HCT116 (cell line): ENCODE measurements around the gene KIAA1671. TPM values are rescaled to one million over a fixed set of nuclear protein-coding genes. Genes with fewer than 3 reads are reported as not detected.

Source experiments
- ATAC-seq: fragments of 200-7000 bp; cut with Tn5 transposase; 2 replicates; pipeline ENCODE4 v1.9.1; 2020; ENCODE audit warnings: mild to moderate bottlenecking, moderate library complexity
- BruUV-seq: library from RNA; stranded (reverse); fragments of 400-500 nt; replicated peaks from 2 replicates; lab custom pipeline; 2021; lab: Mats Ljungman, UMichigan
- CTCF ChIA-PET: fragments of 300-600 bp; sonication (Branson Sonifier 250); formaldehyde crosslinking; loops from one replicate; lab custom pipeline; 2021; ENCODE audit warnings: antibody characterized with exemption; lab: Charles Lee
- POLR2A ChIA-PET: fragments of 300-600, 350-600 bp; sonication (Branson Sonifier 250); formaldehyde crosslinking; loops from one replicate; lab custom pipeline; 2021; ENCODE audit warnings: antibody characterized with exemption; lab: Charles Lee
- RAD21 ChIA-PET, 2 experiments: fragments of 300-600 bp; sonication (Branson Sonifier 250); formaldehyde crosslinking; loops; one replicate each; lab custom pipeline; 2023; ENCODE audit warnings: low total read pairs in 2 of 2; ENCODE audit not compliant: uncharacterized antibody in 2 of 2, unreplicated experiment in 2 of 2, low non-redundant PET in 1 of 2; lab: Charles Lee
- DNase-seq: peaks from one replicate; pipeline ENCODE4 v3.0.0-alpha.2; 2010; ENCODE audit warnings: low read depth, low spot score
- H2AFZ ChIP-seq: fragments of 200-600 bp; shearing (Covaris generic), sonication (generic); 2 replicates; pipeline ENCODE4 v1.6.1; 2017; ENCODE audit warnings: low read depth, mixed run types, mixed read lengths, antibody characterized with exemption, low read length; ENCODE audit not compliant: poor library complexity, severe bottlenecking
- H3K27ac ChIP-seq: 2 replicates; pipeline ENCODE4 v1.5.1; 2012; ENCODE audit warnings: low read depth, low read length
- H3K27me3 ChIP-seq: fragments of 200-600 bp; sonication (generic); 2 replicates; pipeline ENCODE4 v1.6.1; 2016; ENCODE audit warnings: mixed run types, low read length, mixed read lengths; ENCODE audit not compliant: insufficient read depth
- H3K36me3 ChIP-seq, 2 experiments: fragments of 200-500 bp in 1 of 2; fragments of 200-600 bp in 1 of 2; sonication (Bioruptor generic) in 1 of 2; sonication (generic) in 1 of 2; 2 replicates each; pipeline versions ENCODE4 v1.5.1 to v1.6.1; 2014 to 2016; ENCODE audit warnings: low read length in 2 of 2, inconsistent platforms in 1 of 2, mixed read lengths in 1 of 2, mixed run types in 1 of 2; ENCODE audit not compliant: insufficient read depth in 2 of 2, control insufficient read depth in 1 of 2
- H3K4me1 ChIP-seq, 2 experiments: fragments of 200-600 bp in 1 of 2; sonication (generic) in 1 of 2; 2 replicates each; pipeline versions ENCODE4 v1.5.1 to v1.6.1; 2012 to 2017; ENCODE audit warnings: low read length in 2 of 2, inconsistent platforms in 1 of 2, mild to moderate bottlenecking in 1 of 2, mixed read lengths in 1 of 2, mixed run types in 1 of 2, moderate library complexity in 1 of 2; ENCODE audit not compliant: insufficient read depth in 2 of 2, control insufficient read depth in 1 of 2
- H3K4me2 ChIP-seq: fragments of 200-600 bp; sonication (generic); 2 replicates; pipeline ENCODE4 v1.6.1; 2017; ENCODE audit warnings: mixed run types, low read length, mixed read lengths
- H3K4me3 ChIP-seq, 2 experiments: fragments of 200-600 bp in 1 of 2; sonication (generic) in 1 of 2; replicated peaks in 1 of 2; 2 replicates each; pipeline ENCODE4 v1.5.1; 2011 to 2016; ENCODE audit warnings: low read length in 2 of 2, control low read depth in 1 of 2, low read depth in 1 of 2, mild to moderate bottlenecking in 1 of 2, mixed read lengths in 1 of 2, mixed run types in 1 of 2
- H3K79me2 ChIP-seq: fragments of 200-600 bp; sonication (generic); 2 replicates; pipeline ENCODE4 v1.6.1; 2017; ENCODE audit warnings: mild to moderate bottlenecking, mixed run types, low read length, moderate library complexity, mixed read lengths; ENCODE audit not compliant: insufficient read depth
- H3K9ac ChIP-seq: fragments of 200-600 bp; sonication (generic); 2 replicates; pipeline ENCODE4 v1.6.1; 2016; ENCODE audit warnings: low read length, mixed read lengths
- H3K9me2 ChIP-seq: fragments of 200-600 bp; sonication (generic), shearing (Covaris generic); 2 replicates; pipeline ENCODE4 v1.6.1; 2017; ENCODE audit warnings: mixed run types, mild to moderate bottlenecking, moderate library complexity; ENCODE audit not compliant: insufficient read depth
- H3K9me3 ChIP-seq, 2 experiments: fragments of 200-500 bp in 1 of 2; fragments of 200-600 bp in 1 of 2; sonication (Bioruptor generic) in 1 of 2; sonication (generic) in 1 of 2; 2 replicates each; pipeline ENCODE4 v1.6.1; 2014 to 2017; ENCODE audit warnings: low read length in 2 of 2, mixed read lengths in 2 of 2, inconsistent platforms in 1 of 2, low read depth in 1 of 2, mild to moderate bottlenecking in 1 of 2, mixed run types in 1 of 2, moderate library complexity in 1 of 2; ENCODE audit not compliant: control insufficient read depth in 1 of 2, insufficient read depth in 1 of 2
- H4K20me1 ChIP-seq: fragments of 200-600 bp; sonication (generic), shearing (Covaris generic); 2 replicates; pipeline ENCODE4 v1.6.1; 2017; ENCODE audit warnings: mixed run types, mild to moderate bottlenecking, moderate library complexity; ENCODE audit not compliant: insufficient read depth
- RAD21 ChIP-seq: IDR thresholded peaks from 2 replicates; pipeline ENCODE4 v1.6.1; 2012; ENCODE audit warnings: low read depth, mild to moderate bottlenecking
- SRF ChIP-seq: IDR thresholded peaks from 2 replicates; pipeline ENCODE4 v1.6.1; 2012; ENCODE audit warnings: low read depth
- TCF7L2 ChIP-seq: IDR thresholded peaks from 2 replicates; pipeline ENCODE4 v1.7.0; 2011; ENCODE audit warnings: borderline replicate concordance, inconsistent platforms; ENCODE audit not compliant: insufficient read depth, insufficient read length; ENCODE audit errors: extremely low read depth
- ZFX ChIP-seq: fragments of 450-650 bp; IDR thresholded peaks from 2 replicates; pipeline ENCODE4 v1.6.1; 2017
- ZNF274 ChIP-seq: fragments of 200-500 bp; sonication (Bioruptor generic); IDR thresholded peaks from 2 replicates; pipeline ENCODE4 v1.6.1; 2014; ENCODE audit warnings: mild to moderate bottlenecking, low read depth, low read length, inconsistent platforms
- intact Hi-C: fragments of 100-400 bp; cut with micrococcal nuclease; formaldehyde crosslinking; loops from 2 replicates; pipeline ENCODE4 v1.10.0; 2022
- total RNA-seq: library from RNA; stranded (reverse); gene quantifications from one replicate; pipeline ENCODE4 v1.2.1, GENCODE V29; 2021; ENCODE audit not compliant: unreplicated experiment
- TF ChIP-seq, protein P1 (sequence below): IDR thresholded peaks from 2 replicates; pipeline ENCODE4 v1.6.1; 2011; ENCODE audit warnings: mild to moderate bottlenecking, low read length, moderate library complexity; ENCODE audit not compliant: insufficient replicate concordance; ENCODE audit errors: extremely low read depth
- TF ChIP-seq, protein P2 (sequence below): IDR thresholded peaks from 2 replicates; pipeline ENCODE4 v1.6.1; 2012; ENCODE audit warnings: low read depth
- TF ChIP-seq, protein P3 (sequence below): IDR thresholded peaks from 2 replicates; pipeline ENCODE4 v1.6.1; 2012
- TF ChIP-seq, protein P4 (sequence below): IDR thresholded peaks from 2 replicates; pipeline ENCODE4 v1.6.1; 2012

KIAA1671 gene
- total RNA-seq, 1 experiment from 2014 or later, result 36.8 TPM

DNA sequence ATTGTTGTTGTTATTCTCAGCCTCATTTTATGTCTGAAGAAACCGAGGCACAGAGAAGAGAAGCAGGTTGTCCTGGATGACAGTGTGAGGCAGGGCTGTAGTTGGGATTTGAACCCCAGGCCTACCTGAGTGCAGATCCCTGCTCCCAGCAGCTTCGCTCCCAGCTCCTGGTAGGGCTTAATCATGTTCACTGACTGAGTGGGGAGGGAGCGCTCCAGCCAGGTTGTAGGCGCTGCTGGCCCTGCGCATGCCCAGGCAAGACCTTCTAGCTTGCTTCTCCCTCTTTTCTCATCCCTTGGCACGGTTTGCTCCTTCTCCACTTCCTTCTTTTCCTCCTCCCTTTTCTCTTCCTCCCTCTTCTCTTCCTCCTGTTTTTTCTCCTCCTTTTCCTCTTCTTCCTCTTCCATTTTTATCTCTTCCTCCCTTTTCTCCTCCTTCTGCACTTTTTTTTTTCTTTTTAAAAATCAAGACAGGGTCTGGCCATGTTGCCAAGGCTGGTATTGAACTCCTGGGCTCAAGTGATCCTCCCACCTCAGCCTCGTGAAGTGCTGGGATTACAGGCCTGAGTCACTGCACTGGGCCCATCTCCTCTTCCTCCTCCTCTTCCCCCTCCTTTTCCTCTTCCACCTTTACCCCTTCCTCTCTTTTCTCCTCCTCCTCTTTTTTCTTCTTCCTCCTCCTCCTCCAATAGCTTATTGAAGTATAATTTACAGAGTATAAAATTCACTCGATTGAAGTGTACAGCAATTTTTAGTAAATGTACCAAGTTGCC lies 109.3 kb downstream of the KIAA1671 start:
- TF ChIP-seq TCF7L2 (no peak), ZFX (no peak), SRF (no peak), ZNF274 (no peak), RAD21 (no peak)
- TF ChIP-seq, protein P1, sequence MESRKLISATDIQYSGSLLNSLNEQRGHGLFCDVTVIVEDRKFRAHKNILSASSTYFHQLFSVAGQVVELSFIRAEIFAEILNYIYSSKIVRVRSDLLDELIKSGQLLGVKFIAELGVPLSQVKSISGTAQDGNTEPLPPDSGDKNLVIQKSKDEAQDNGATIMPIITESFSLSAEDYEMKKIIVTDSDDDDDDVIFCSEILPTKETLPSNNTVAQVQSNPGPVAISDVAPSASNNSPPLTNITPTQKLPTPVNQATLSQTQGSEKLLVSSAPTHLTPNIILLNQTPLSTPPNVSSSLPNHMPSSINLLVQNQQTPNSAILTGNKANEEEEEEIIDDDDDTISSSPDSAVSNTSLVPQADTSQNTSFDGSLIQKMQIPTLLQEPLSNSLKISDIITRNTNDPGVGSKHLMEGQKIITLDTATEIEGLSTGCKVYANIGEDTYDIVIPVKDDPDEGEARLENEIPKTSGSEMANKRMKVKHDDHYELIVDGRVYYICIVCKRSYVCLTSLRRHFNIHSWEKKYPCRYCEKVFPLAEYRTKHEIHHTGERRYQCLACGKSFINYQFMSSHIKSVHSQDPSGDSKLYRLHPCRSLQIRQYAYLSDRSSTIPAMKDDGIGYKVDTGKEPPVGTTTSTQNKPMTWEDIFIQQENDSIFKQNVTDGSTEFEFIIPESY, result no peak
- TF ChIP-seq, protein P2, sequence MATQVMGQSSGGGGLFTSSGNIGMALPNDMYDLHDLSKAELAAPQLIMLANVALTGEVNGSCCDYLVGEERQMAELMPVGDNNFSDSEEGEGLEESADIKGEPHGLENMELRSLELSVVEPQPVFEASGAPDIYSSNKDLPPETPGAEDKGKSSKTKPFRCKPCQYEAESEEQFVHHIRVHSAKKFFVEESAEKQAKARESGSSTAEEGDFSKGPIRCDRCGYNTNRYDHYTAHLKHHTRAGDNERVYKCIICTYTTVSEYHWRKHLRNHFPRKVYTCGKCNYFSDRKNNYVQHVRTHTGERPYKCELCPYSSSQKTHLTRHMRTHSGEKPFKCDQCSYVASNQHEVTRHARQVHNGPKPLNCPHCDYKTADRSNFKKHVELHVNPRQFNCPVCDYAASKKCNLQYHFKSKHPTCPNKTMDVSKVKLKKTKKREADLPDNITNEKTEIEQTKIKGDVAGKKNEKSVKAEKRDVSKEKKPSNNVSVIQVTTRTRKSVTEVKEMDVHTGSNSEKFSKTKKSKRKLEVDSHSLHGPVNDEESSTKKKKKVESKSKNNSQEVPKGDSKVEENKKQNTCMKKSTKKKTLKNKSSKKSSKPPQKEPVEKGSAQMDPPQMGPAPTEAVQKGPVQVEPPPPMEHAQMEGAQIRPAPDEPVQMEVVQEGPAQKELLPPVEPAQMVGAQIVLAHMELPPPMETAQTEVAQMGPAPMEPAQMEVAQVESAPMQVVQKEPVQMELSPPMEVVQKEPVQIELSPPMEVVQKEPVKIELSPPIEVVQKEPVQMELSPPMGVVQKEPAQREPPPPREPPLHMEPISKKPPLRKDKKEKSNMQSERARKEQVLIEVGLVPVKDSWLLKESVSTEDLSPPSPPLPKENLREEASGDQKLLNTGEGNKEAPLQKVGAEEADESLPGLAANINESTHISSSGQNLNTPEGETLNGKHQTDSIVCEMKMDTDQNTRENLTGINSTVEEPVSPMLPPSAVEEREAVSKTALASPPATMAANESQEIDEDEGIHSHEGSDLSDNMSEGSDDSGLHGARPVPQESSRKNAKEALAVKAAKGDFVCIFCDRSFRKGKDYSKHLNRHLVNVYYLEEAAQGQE, result no peak
- TF ChIP-seq, protein P3, sequence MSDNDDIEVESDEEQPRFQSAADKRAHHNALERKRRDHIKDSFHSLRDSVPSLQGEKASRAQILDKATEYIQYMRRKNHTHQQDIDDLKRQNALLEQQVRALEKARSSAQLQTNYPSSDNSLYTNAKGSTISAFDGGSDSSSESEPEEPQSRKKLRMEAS, result no peak
- TF ChIP-seq, protein P4, sequence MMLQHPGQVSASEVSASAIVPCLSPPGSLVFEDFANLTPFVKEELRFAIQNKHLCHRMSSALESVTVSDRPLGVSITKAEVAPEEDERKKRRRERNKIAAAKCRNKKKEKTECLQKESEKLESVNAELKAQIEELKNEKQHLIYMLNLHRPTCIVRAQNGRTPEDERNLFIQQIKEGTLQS, result no peak
- no peaks in the 10 kb centered on the region for H3K9me3 ChIP-seq
- no peaks in the 10 kb centered on the region for H3K27me3 ChIP-seq
- POLR2A ChIA-PET, result no interaction called here
- H3K9ac ChIP-seq, result no peak overlapping the region
- no peak overlapping the region for H2AFZ ChIP-seq
- H3K4me2 ChIP-seq, result no peak overlapping the region
- CTCF ChIA-PET, result interaction anchor here (0.8 kb wide), 1 partner anchor 11 kb away, joined by 3 read pairs; no protein-coding TSS in a partner anchor
- DNase-seq (no peak), ATAC-seq (no peak)
- H3K9me2 ChIP-seq, result no peaks in the 10 kb centered on the region
- BruUV-seq, result no TSS peak
- RAD21 ChIA-PET, result no interaction called here
- H4K20me1 ChIP-seq, result no peaks in the 10 kb centered on the region
- no peak overlapping the region for H3K4me3 ChIP-seq
- intact Hi-C loops, result no loop called here
- H3K36me3 ChIP-seq, result no peaks in the 10 kb centered on the region
- no peak overlapping the region for H3K27ac ChIP-seq
- H3K4me1 ChIP-seq, result peaks cover 2 to 11% of the 10 kb centered on the region in 2 experiments; a peak in 2 of 4 replicates
- H3K79me2 ChIP-seq, result peaks cover 9% of the 10 kb centered on the region; the same call in 1 of the 2 replicates
